Lower leg skin (tissue), 3 donors: ENCODE results near the gene CIAO2B.

ENCODE experiments used
- CTCF ChIP-seq, 3 donors: fragments of 450-650 bp; IDR thresholded peaks; one replicate each; pipeline ENCODE4 v1.5.1; 2016; ENCODE audit warnings: antibody characterized with exemption in 3 of 3, mild to moderate bottlenecking in 3 of 3, moderate library complexity in 2 of 3
- POLR2A ChIP-seq, 2 donors: fragments of 450-650 bp; IDR thresholded peaks; one replicate each; pipeline ENCODE4 v1.6.1; 2016 to 2017; ENCODE audit warnings: antibody characterized with exemption in 2 of 2, mild to moderate bottlenecking in 1 of 2, moderate library complexity in 1 of 2

- TF ChIP-seq CTCF (IDR thresholded peaks at IDR 0.05) (no peak), POLR2A (IDR thresholded peaks at IDR 0.05) (no peak)
These were observed 43.4 kb downstream of the CIAO2B start for GRCh38 chr16:66890799-66891198.
